Stimulated activated CD8-positive, alpha-beta memory T cell treated with anti-CD3 and anti-CD28 coated beads, Interleukin-4, amount 100 ng/mL, for 48 hours (primary cell): Measurements from ENCODE around the gene LYSMD3.

Experiments used
- DNase-seq: peaks from one replicate; pipeline ENCODE4 v3.0.0-alpha.2; 2020

The LYSMD3 gene

GRCh38 chr5:90479611-90480385, 49.6 kb downstream of the LYSMD3 start:
- no peak for DNase-seq

- no peak for DNase-seq
Measured at GRCh38 chr5:90477621-90478215, 51.7 kb downstream of the LYSMD3 start.

GRCh38 chr5:90477073-90477472, 52.3 kb downstream of the LYSMD3 start:
- DNase-seq: no peak

GRCh38 chr5:90476391-90476790, 53.0 kb downstream of the LYSMD3 start:
- no peak for DNase-seq

GRCh38 chr5:90475436-90475980, 53.9 kb downstream of the LYSMD3 start:
- no peak for DNase-seq

- peak; percentile 96 for DNase-seq
Measured at GRCh38 chr5:90474235-90475107, 54.9 kb downstream of the LYSMD3 start, which contains the start of the genes MBLAC2 and POLR3G. Gene MBLAC2, minus strand, starts transcription at chr5:90474771. Its CDS starts 479 bp downstream, at chr5:90474292. Gene POLR3G, plus strand, starts transcription at chr5:90474864. Its CDS starts 10,704 bp downstream, at chr5:90485568.

- peak; percentile 46 for DNase-seq
Measured at GRCh38 chr5:90473396-90474234, 55.8 kb downstream of the LYSMD3 start.

- no peak for DNase-seq
Measured at GRCh38 chr5:90472783-90473395, 56.5 kb downstream of the LYSMD3 start.
